H9 (cell line): ENCODE data around the gene USP49. TPM values are rescaled to one million over a fixed set of nuclear protein-coding genes. Genes with fewer than 3 reads are reported as not detected.

Experiments
- DNase-seq: peaks from one replicate; pipeline ENCODE4 v3.0.0-alpha.2; 2017
- H2AFZ ChIP-seq: one replicate; pipeline ENCODE4 v1.6.1; 2013; ENCODE audit warnings: mild to moderate bottlenecking, low read length, control low read depth, moderate library complexity
- H2AK5ac ChIP-seq: 2 replicates; pipeline ENCODE4 v1.6.1; 2013; ENCODE audit warnings: low read length, control low read depth, mixed read lengths; ENCODE audit not compliant: insufficient read length
- H2BK120ac ChIP-seq: one replicate; pipeline ENCODE4 v1.6.1; 2013; ENCODE audit warnings: low read depth, mild to moderate bottlenecking, low read length, control low read depth, inconsistent platforms; ENCODE audit not compliant: poor library complexity, severe bottlenecking
- H2BK12ac ChIP-seq: 2 replicates; pipeline ENCODE4 v1.6.1; 2013; ENCODE audit warnings: low read length, control low read depth, mixed read lengths, low read depth; ENCODE audit not compliant: insufficient read length
- H2BK15ac ChIP-seq: 2 replicates; pipeline ENCODE4 v1.6.1; 2013; ENCODE audit warnings: low read depth, low read length, control low read depth
- H2BK20ac ChIP-seq: one replicate; pipeline ENCODE4 v1.6.1; 2013; ENCODE audit warnings: low read depth, mild to moderate bottlenecking, low read length, control low read depth, inconsistent platforms; ENCODE audit not compliant: poor library complexity, severe bottlenecking
- H2BK5ac ChIP-seq: 2 replicates; pipeline ENCODE4 v1.6.1; 2013; ENCODE audit warnings: low read length, control low read depth, mixed read lengths; ENCODE audit not compliant: insufficient read length
- H3K14ac ChIP-seq: 2 replicates; pipeline ENCODE4 v1.6.1; 2013; ENCODE audit warnings: low read length, control low read depth; ENCODE audit not compliant: insufficient read depth
- H3K18ac ChIP-seq: 2 replicates; pipeline ENCODE4 v1.6.1; 2013; ENCODE audit warnings: low read depth, mild to moderate bottlenecking, mixed read lengths, low read length, control low read depth; ENCODE audit not compliant: insufficient read length
- H3K23ac ChIP-seq: 2 replicates; pipeline ENCODE4 v1.6.1; 2013; ENCODE audit warnings: low read length, control low read depth, mixed read lengths, low read depth; ENCODE audit not compliant: insufficient read length
- H3K23me2 ChIP-seq: 2 replicates; pipeline ENCODE4 v1.6.1; 2013; ENCODE audit warnings: low read depth, mild to moderate bottlenecking, mixed read lengths, low read length, control low read depth; ENCODE audit not compliant: insufficient read length, poor library complexity, severe bottlenecking
- H3K27ac ChIP-seq: 2 replicates; pipeline ENCODE4 v1.5.1; 2013; ENCODE audit warnings: low read length, control low read depth, mixed read lengths, low read depth; ENCODE audit not compliant: insufficient read length
- H3K27me3 ChIP-seq: 2 replicates; pipeline ENCODE4 v1.6.1; 2013; ENCODE audit warnings: low read length, control low read depth, inconsistent platforms; ENCODE audit not compliant: insufficient read depth
- H3K4ac ChIP-seq: 2 replicates; pipeline ENCODE4 v1.6.1; 2013; ENCODE audit warnings: low read depth, mild to moderate bottlenecking, control low read depth, inconsistent platforms, low read length, moderate library complexity
- H3K4me1 ChIP-seq: 2 replicates; pipeline ENCODE4 v1.6.1; 2013; ENCODE audit warnings: low read length, control low read depth, inconsistent platforms; ENCODE audit not compliant: insufficient read depth
- H3K4me2 ChIP-seq: 2 replicates; pipeline ENCODE4 v1.6.1; 2013; ENCODE audit warnings: low read length, control low read depth, mixed read lengths; ENCODE audit not compliant: insufficient read length, insufficient read depth
- H3K56ac ChIP-seq: 2 replicates; pipeline ENCODE4 v1.6.1; 2013; ENCODE audit warnings: low read depth, mild to moderate bottlenecking, mixed read lengths, low read length, control low read depth; ENCODE audit not compliant: insufficient read length
- H3K79me1 ChIP-seq: 2 replicates; pipeline ENCODE4 v1.6.1; 2013; ENCODE audit warnings: low read depth, mild to moderate bottlenecking, moderate library complexity, low read length, control low read depth, inconsistent platforms; ENCODE audit not compliant: insufficient read depth, poor library complexity, severe bottlenecking
- H3K79me2 ChIP-seq: 2 replicates; pipeline ENCODE4 v1.6.1; 2013; ENCODE audit warnings: low read length, control low read depth, inconsistent platforms; ENCODE audit not compliant: insufficient read depth
- H3K9ac ChIP-seq: 2 replicates; pipeline ENCODE4 v1.6.1; 2013; ENCODE audit warnings: low read length, control low read depth, mixed read lengths; ENCODE audit not compliant: insufficient read length; ENCODE audit errors: extremely low read depth
- H3K9me3 ChIP-seq: one replicate; pipeline ENCODE4 v1.6.1; 2013; ENCODE audit warnings: low read depth, low read length, inconsistent platforms; ENCODE audit not compliant: control insufficient read depth
- H3T11ph ChIP-seq: one replicate; pipeline ENCODE4 v1.6.1; 2013; ENCODE audit warnings: mild to moderate bottlenecking, low read length, control low read depth, inconsistent platforms
- H4K20me1 ChIP-seq: one replicate; pipeline ENCODE4 v1.6.1; 2013; ENCODE audit not compliant: control insufficient read depth, insufficient read length, insufficient read depth
- H4K5ac ChIP-seq: 2 replicates; pipeline ENCODE4 v1.6.1; 2013; ENCODE audit warnings: low read depth, mild to moderate bottlenecking, mixed read lengths, low read length, control low read depth; ENCODE audit not compliant: insufficient read length
- H4K8ac ChIP-seq: replicated peaks from 2 replicates; pipeline ENCODE4 v1.6.1; 2013; ENCODE audit warnings: low read length, control low read depth, mixed read lengths, low read depth; ENCODE audit not compliant: insufficient read length
- H4K91ac ChIP-seq: 2 replicates; pipeline ENCODE4 v1.6.1; 2013; ENCODE audit warnings: low read depth, mild to moderate bottlenecking, moderate library complexity, mixed read lengths, low read length, control low read depth; ENCODE audit not compliant: insufficient read length
- H3K27ac Mint-ChIP-seq, 3 experiments: 2 replicates in 2 of 3; 3 replicates in 1 of 3; pipeline ENCODE4 v1.8.0; 2020 to 2021; ENCODE audit warnings: mixed read lengths in 3 of 3, mild to moderate bottlenecking in 1 of 3, moderate library complexity in 1 of 3
- H3K27me3 Mint-ChIP-seq: 2 replicates; pipeline ENCODE4 v1.8.0; 2021; ENCODE audit warnings: low read depth, mild to moderate bottlenecking, moderate library complexity, mixed read lengths
- H3K36me3 Mint-ChIP-seq, 3 experiments: 2 replicates in 2 of 3; 3 replicates in 1 of 3; pipeline ENCODE4 v1.8.0; 2020 to 2021; ENCODE audit warnings: low read depth in 3 of 3, mixed read lengths in 3 of 3; ENCODE audit not compliant: insufficient read depth in 1 of 3
- H3K4me1 Mint-ChIP-seq, 2 experiments: 2 replicates each; pipeline ENCODE4 v1.8.0; 2020; ENCODE audit warnings: mixed read lengths in 2 of 2
- H3K4me3 Mint-ChIP-seq, 2 experiments: 2 replicates in 1 of 2; 3 replicates in 1 of 2; pipeline ENCODE4 v1.8.0; 2020 to 2021; ENCODE audit warnings: mild to moderate bottlenecking in 2 of 2, mixed read lengths in 2 of 2, moderate library complexity in 1 of 2
- H3K9me3 Mint-ChIP-seq, 2 experiments: 2 replicates in 1 of 2; 3 replicates in 1 of 2; pipeline ENCODE4 v1.8.0; 2020; ENCODE audit warnings: mild to moderate bottlenecking in 2 of 2, mixed read lengths in 2 of 2, moderate library complexity in 1 of 2
- CTCF ChIP-seq: fragments of 200-600 bp; sonication (generic); conservative IDR thresholded peaks from 3 replicates; pipeline ENCODE4 v1.8.0; 2021; ENCODE audit warnings: antibody characterized with exemption, mild to moderate bottlenecking
- WGBS: extraction: QIAGEN DNeasy Blood & Tissue Kit; methylation state at CpG from one replicate; pipeline ENCODE4 v1.1.7; 2013; ENCODE audit warnings: missing lambda C conversion rate, low lambda C conversion rate, mixed read lengths; ENCODE audit not compliant: insufficient read length; ENCODE audit errors: extremely low coverage; 5-methylcytosine and 5-hydroxymethylcytosine counted together
- total RNA-seq: library from RNA; stranded (reverse); gene quantifications from 2 replicates; pipeline ENCODE4 v1.2.1, GENCODE V29; 2021

The USP49 gene
- total RNA-seq, 1 experiment from 2014 or later: 19.0 TPM

- peaks cover 23 to 56% (median 39%) of the 10 kb centered on the region in 3 experiments for H3K36me3 Mint-ChIP-seq
- H4K5ac ChIP-seq: no peak overlapping the region
- H3K4me1 ChIP-seq: peaks cover 12% of the 10 kb centered on the region; the same call in 1 of the 2 replicates
- peaks cover 7% of the 10 kb centered on the region for H3K23me2 ChIP-seq
- H3K4me2 ChIP-seq: no peak overlapping the region
- no peak overlapping the region for H3K27ac ChIP-seq
- no peak overlapping the region for H3K14ac ChIP-seq
- no peak overlapping the region for H2BK20ac ChIP-seq
- peak overlapping the region; percentile 41 to 94 (median 94); a peak in 5 of 7 replicates for H3K27ac Mint-ChIP-seq
- H3K56ac ChIP-seq: no peak overlapping the region
- no peak overlapping the region for H2AFZ ChIP-seq
- no peaks in the 10 kb centered on the region for H3K79me2 ChIP-seq
- H3K9me3 ChIP-seq: no peaks in the 10 kb centered on the region
- no peaks in the 10 kb centered on the region for H3K27me3 ChIP-seq
- H2BK15ac ChIP-seq: no peak overlapping the region
- no peak overlapping the region for H3K9ac ChIP-seq
- no peak overlapping the region for H3K23ac ChIP-seq
- no peak overlapping the region for H3K4me3 Mint-ChIP-seq
- no peak overlapping the region for H3K18ac ChIP-seq
- TF ChIP-seq CTCF: peak; percentile 81
- H3K79me1 ChIP-seq: no peaks in the 10 kb centered on the region
- H3T11ph ChIP-seq: no peak overlapping the region
- H2BK5ac ChIP-seq: no peak overlapping the region
- no CpG with 5 or more reads among the region's 10 CpGs for WGBS
- no peak overlapping the region for H3K4ac ChIP-seq
- no peak overlapping the region for H2BK12ac ChIP-seq
- peak; percentile 79 for DNase-seq
- H4K20me1 ChIP-seq: peaks cover 3% of the 10 kb centered on the region
- H2BK120ac ChIP-seq: no peak overlapping the region
- H2AK5ac ChIP-seq: no peak overlapping the region
- no peaks in the 10 kb centered on the region for H3K9me3 Mint-ChIP-seq
- no peak overlapping the region for H4K91ac ChIP-seq
- H4K8ac ChIP-seq: no peak overlapping the region
- H3K4me1 Mint-ChIP-seq: peaks cover 26 to 33% of the 10 kb centered on the region in 2 experiments
- H3K27me3 Mint-ChIP-seq: peaks cover 5% of the 10 kb centered on the region
Measured at GRCh38 chr6:41936073-41936837, 41.1 kb upstream of the USP49 start.
